Measurements from ENCODE around the gene LRRC8C.

- TF ChIP-seq CTCF (IDR thresholded peaks at IDR 0.05) (no peak), POLR2A (IDR thresholded peaks at IDR 0.05) (no peak)
Measured at GRCh38 chr1:89643577-89643976, 10.7 kb downstream of the LRRC8C start.

All from thyroid gland (tissue), 4 donors.